ENCODE results near the gene C16orf78. TPM values are rescaled to one million over a fixed set of nuclear protein-coding genes. Genes with fewer than 3 reads are reported as not detected.

C16orf78 gene
- total RNA-seq, 6 experiments from 2014 or later, result not detected

DNA sequence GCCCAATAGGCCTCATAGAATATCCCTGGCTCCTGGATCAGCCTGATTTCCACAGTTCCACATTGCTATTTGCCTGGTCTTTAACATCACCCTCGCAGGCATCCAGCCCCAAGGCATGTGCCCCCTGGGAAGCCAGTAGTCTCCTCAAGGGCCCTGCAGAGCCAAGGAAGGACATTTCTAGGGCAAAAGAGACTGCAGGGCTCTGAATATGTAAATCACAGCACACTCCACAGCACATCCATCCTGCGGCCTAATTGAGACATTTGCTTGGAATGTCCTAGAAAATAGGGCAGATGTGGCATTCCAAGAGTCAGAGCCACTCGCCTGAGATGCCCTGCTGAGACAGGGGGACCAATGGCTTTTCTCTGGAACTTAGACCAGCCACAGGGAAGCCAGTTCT is 11.4 kb upstream of the C16orf78 start:
- TF ChIP-seq, protein P1, sequence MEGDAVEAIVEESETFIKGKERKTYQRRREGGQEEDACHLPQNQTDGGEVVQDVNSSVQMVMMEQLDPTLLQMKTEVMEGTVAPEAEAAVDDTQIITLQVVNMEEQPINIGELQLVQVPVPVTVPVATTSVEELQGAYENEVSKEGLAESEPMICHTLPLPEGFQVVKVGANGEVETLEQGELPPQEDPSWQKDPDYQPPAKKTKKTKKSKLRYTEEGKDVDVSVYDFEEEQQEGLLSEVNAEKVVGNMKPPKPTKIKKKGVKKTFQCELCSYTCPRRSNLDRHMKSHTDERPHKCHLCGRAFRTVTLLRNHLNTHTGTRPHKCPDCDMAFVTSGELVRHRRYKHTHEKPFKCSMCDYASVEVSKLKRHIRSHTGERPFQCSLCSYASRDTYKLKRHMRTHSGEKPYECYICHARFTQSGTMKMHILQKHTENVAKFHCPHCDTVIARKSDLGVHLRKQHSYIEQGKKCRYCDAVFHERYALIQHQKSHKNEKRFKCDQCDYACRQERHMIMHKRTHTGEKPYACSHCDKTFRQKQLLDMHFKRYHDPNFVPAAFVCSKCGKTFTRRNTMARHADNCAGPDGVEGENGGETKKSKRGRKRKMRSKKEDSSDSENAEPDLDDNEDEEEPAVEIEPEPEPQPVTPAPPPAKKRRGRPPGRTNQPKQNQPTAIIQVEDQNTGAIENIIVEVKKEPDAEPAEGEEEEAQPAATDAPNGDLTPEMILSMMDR (IDR thresholded peaks at IDR 0.05), result no peak
- peaks cover 27% of the 10 kb centered on the region for H3K9me3 Mint-ChIP-seq
- H3K4me3 Mint-ChIP-seq, result no peak overlapping the region
- H3K27me3 Mint-ChIP-seq (ENCODE audit: insufficient read depth), result peaks cover 1% of the 10 kb centered on the region
- DNase-seq, result no peak
- no peaks in the 10 kb centered on the region for H3K36me3 Mint-ChIP-seq (ENCODE audit: low read depth)
- no peaks in the 10 kb centered on the region for H3K4me1 Mint-ChIP-seq (ENCODE audit: low read depth)
- no peak overlapping the region for H3K27ac Mint-ChIP-seq

- DNase-seq, result no peak
- Mint-ChIP-seq H3K9me3 (peaks cover 31% of the 10 kb centered on the region), H3K27ac (no peak overlapping the region), H3K27me3 (ENCODE audit: insufficient read depth) (peaks cover 1% of the 10 kb centered on the region; the same call in 1 of the 2 replicates), H3K4me3 (no peak overlapping the region), H3K4me1 (ENCODE audit: low read depth) (no peaks in the 10 kb centered on the region), H3K36me3 (ENCODE audit: low read depth) (no peaks in the 10 kb centered on the region)
- TF ChIP-seq, protein P1 (IDR thresholded peaks at IDR 0.05), result no peak
Measured at GRCh38 chr16:49365711-49366509, 7.7 kb upstream of the C16orf78 start.

DNA sequence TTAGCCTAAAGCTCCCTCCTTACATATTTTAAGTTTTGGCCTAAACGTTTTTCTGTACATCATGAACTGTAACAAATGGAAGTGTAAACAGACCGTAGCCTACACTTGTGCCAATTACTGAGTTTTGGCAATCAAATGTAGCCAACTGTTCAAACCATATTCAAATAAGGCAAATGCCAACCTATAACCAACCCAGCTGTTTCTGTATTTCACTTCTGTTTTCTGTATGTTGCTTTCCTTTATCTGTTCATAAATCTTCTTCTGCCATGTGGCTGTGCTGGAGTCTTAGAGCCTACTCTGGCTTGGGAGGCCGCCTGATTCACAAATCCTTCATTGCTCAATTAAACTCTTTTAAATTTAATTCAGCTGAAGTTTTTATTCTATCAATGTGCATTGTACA is 6.9 kb upstream of the C16orf78 start:
- no peaks in the 10 kb centered on the region for H3K36me3 Mint-ChIP-seq (ENCODE audit: low read depth)
- DNase-seq, result no peak
- TF ChIP-seq, protein P1 (IDR thresholded peaks at IDR 0.05), result no peak
- no peaks in the 10 kb centered on the region for H3K4me1 Mint-ChIP-seq (ENCODE audit: low read depth)
- no peak overlapping the region for H3K4me3 Mint-ChIP-seq
- peaks cover 1% of the 10 kb centered on the region; the same call in 1 of the 2 replicates for H3K27me3 Mint-ChIP-seq (ENCODE audit: insufficient read depth)
- peaks cover 36% of the 10 kb centered on the region for H3K9me3 Mint-ChIP-seq
- H3K27ac Mint-ChIP-seq, result no peak overlapping the region

DNA sequence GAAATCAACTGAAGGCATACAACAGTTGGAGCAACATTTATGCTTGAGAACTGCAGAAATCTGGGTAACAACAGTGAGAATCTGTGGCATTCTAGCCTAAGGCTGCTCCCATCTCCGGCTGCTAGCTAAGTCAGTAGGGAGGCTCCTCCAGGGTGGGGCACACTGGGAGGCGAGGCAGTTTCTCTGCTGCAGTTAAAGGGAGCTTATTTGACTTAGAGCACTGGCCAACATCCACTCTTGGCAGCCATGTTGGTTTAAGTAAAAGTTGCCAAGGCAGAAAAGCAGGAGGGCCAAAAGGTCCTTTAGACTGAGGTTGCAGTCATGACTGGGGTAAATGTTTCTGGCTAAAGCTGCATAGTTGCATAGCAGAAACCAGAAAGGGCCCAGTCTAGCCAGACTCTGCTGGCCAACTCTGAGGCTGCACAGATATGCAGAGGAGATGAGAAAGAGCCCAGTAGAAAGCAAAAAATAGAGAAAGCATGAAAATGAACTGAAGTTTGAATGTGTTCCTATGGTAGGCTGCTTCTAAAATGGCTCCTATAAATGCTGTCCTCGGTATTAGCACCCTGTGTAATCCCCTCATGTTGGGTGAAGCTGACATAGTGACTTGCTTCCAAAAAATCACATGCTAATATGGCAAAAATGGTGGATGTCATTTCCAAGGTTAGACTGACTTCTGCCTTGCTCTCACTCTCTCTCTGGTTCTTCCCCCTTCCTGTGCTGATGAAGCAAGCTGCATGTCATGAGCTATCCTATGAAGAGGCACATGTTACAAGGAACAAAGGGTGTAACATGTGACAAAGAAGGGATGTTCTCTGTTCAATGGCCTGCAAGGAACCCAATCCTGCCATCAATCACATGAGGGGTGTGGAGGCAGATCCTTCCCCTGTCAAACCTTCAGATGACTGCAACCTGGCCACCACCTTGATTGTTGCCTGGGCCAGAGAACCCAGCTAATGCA is 3.7 kb upstream of the C16orf78 start:
- DNase-seq, result no peak
- no peak overlapping the region for H3K27ac Mint-ChIP-seq
- TF ChIP-seq, protein P1 (IDR thresholded peaks at IDR 0.05), result no peak
- H3K4me3 Mint-ChIP-seq, result no peak overlapping the region
- H3K4me1 Mint-ChIP-seq (ENCODE audit: low read depth), result no peaks in the 10 kb centered on the region
- no peaks in the 10 kb centered on the region for H3K27me3 Mint-ChIP-seq (ENCODE audit: insufficient read depth)
- H3K36me3 Mint-ChIP-seq (ENCODE audit: low read depth), result no peaks in the 10 kb centered on the region; the same call in 1 of the 2 replicates
- peaks cover 19% of the 10 kb centered on the region for H3K9me3 Mint-ChIP-seq

DNA sequence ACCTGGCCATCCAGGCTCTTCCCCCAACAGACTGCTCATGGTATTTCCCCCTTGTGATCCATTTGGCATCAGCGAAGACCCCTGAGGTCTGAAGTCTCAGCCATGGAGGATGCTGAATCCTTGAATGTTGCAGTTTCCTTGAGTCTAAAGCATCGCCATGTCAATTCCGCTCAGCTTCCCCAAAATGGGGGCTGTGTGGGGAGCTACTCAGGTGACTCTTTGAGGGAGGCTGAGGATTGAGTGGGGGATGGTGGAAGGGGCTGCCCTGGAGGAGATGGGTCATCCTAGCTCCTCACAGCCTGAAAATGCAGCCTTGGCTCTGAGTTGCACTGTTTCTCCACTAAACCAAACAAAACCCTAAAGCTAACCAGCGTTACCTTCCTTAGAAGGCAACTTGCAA is 2.6 kb downstream of the C16orf78 start:
- Mint-ChIP-seq H3K9me3 (peaks cover 22% of the 10 kb centered on the region), H3K27ac (no peak overlapping the region), H3K27me3 (ENCODE audit: insufficient read depth) (0 out of 2 replicates have a peak, but pooled peaks cover 2% of the 10 kb centered on the region), H3K4me3 (no peak overlapping the region), H3K36me3 (ENCODE audit: low read depth) (no peaks in the 10 kb centered on the region; the same call in 1 of the 2 replicates), H3K4me1 (ENCODE audit: low read depth) (no peaks in the 10 kb centered on the region)
- TF ChIP-seq, protein P1 (IDR thresholded peaks at IDR 0.05), result no peak
- no peak for DNase-seq

Measured in HFFc6 (cell line).